ENCODE measurements around the gene DCP1A.
"Not testable (repeated sequence)": the region's sequence is repeated elsewhere in the genome, so short reads cannot be mapped to it uniquely, and the experiment has no call there.

DCP1A gene

DNA sequence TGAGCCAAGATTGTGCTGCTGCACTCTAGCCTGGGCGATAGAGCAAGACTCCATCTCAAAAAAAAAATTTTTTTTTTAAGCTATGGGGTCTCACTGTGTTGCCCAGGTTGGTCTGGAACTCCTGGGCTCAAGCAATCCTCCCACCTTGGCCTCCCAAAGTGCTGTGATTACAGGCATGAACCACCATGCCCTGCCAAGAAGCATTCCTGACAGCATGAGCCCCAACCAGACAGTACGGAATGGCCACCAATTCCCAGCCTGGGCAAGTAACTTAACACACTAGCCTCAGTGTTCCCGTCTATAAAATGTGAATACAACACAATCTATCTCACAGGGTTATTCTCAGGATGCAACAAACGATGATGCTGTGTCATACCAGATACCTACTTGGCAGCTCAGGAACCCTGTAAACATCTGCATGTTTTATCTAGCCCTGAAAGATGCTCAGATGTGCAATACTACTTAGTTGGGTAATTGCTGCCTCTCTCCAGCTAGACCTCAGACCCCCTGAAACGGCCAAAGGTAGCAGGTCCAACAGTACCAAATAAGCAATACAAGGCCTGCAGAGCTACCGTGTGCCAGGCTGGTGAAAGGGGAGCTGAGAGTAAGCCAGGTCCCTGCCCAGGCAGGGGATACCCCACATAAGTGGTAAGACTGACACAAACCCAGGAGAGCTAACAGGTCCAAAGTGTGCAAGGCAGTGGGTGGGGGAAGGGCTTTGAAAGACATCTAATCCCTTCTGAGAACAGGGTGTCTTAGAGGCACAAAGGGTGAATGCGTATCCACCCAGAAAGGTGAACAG lies 93.4 kb downstream of the DCP1A start:
- Histone ChIP-seq H3K56ac (ENCODE audit: low read length) (peak overlapping the region; percentile 98), H3K27me3 (ENCODE audit: insufficient read depth, low read length, poor library complexity) (no peaks in the 10 kb centered on the region), H2AK5ac (ENCODE audit: low read length) (no peak overlapping the region), H3K4me1 (ENCODE audit: control insufficient read depth, low read depth, low read length) (peaks cover 9% of the 10 kb centered on the region), H3K23ac (ENCODE audit: low read length) (no peak overlapping the region), H3K4me3 (ENCODE audit: low read length) (peak overlapping the region; percentile 96), H3K36me3 (ENCODE audit: control insufficient read depth, insufficient read depth, low read length) (no peaks in the 10 kb centered on the region), H3K27ac (ENCODE audit: low read depth, low read length) (no peak overlapping the region), H2BK15ac (replicated peaks; ENCODE audit: low read depth) (no peak overlapping the region), H4K8ac (ENCODE audit: low read depth, low read length) (no peak overlapping the region), H3K9ac (ENCODE audit: low read length) (peak overlapping the region; percentile 97), H3K79me1 (ENCODE audit: low read length) (no peaks in the 10 kb centered on the region), H3K79me2 (ENCODE audit: control insufficient read depth, insufficient read depth, low read length) (peaks cover 68% of the 10 kb centered on the region), H3K4me2 (ENCODE audit: low read length) (peak overlapping the region; percentile 39), H2BK5ac (ENCODE audit: low read length) (no peak overlapping the region), H4K5ac (ENCODE audit: low read length) (no peak overlapping the region), H2BK120ac (ENCODE audit: low read depth, low read length) (no peak overlapping the region), H3K18ac (ENCODE audit: low read length) (no peak overlapping the region), H3K4ac (ENCODE audit: low read depth, low read length) (no peak overlapping the region)
- no peak for DNase-seq
- WGBS (ENCODE audit: extremely low coverage, insufficient coverage, low lambda C conversion rate), result no CpG with 5 or more reads among the region's 7 CpGs

DNA sequence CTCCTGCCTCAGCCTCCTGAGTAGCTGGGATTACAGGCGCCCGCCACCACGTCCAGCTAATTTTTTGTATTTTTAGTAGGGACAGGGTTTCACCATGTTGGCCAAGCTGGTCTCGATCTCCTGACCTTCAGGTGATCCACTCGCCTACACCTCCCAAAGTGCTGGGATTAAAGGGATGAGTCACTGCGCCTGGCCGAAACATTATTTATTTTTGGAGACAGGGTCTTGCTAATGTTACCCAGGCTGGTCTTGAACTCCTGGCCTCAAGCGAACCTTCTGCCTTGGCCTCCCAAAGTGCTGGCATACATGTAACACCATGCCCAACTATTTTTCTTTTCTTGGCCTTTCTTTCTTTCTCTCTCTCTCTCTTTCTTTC lies 94.4 kb downstream of the DCP1A start:
- H3K36me3 ChIP-seq (ENCODE audit: control insufficient read depth, insufficient read depth, low read length); H3K4me1 ChIP-seq (ENCODE audit: control insufficient read depth, low read depth, low read length); H2BK15ac ChIP-seq (replicated peaks; ENCODE audit: low read depth); H3K18ac ChIP-seq (ENCODE audit: low read length); H3K56ac ChIP-seq (ENCODE audit: low read length); DNase-seq; H4K5ac ChIP-seq (ENCODE audit: low read length); H3K4ac ChIP-seq (ENCODE audit: low read depth, low read length); H3K79me1 ChIP-seq (ENCODE audit: low read length); H2AK5ac ChIP-seq (ENCODE audit: low read length); H3K4me3 ChIP-seq (ENCODE audit: low read length); H4K8ac ChIP-seq (ENCODE audit: low read depth, low read length); H3K23ac ChIP-seq (ENCODE audit: low read length); H2BK5ac ChIP-seq (ENCODE audit: low read length); H3K27me3 ChIP-seq (ENCODE audit: insufficient read depth, low read length, poor library complexity); H2BK120ac ChIP-seq (ENCODE audit: low read depth, low read length): not testable (repeated sequence)
- no CpG with 5 or more reads among the region's 8 CpGs for WGBS (ENCODE audit: extremely low coverage, insufficient coverage, low lambda C conversion rate)
- Histone ChIP-seq H3K4me2 (ENCODE audit: low read length) (peak overlapping the region; percentile 33), H3K79me2 (ENCODE audit: control insufficient read depth, insufficient read depth, low read length) (peaks cover 77% of the 10 kb centered on the region), H3K9ac (ENCODE audit: low read length) (peak overlapping the region; percentile 4), H3K27ac (ENCODE audit: low read depth, low read length) (peak overlapping the region; percentile 36)

DNA sequence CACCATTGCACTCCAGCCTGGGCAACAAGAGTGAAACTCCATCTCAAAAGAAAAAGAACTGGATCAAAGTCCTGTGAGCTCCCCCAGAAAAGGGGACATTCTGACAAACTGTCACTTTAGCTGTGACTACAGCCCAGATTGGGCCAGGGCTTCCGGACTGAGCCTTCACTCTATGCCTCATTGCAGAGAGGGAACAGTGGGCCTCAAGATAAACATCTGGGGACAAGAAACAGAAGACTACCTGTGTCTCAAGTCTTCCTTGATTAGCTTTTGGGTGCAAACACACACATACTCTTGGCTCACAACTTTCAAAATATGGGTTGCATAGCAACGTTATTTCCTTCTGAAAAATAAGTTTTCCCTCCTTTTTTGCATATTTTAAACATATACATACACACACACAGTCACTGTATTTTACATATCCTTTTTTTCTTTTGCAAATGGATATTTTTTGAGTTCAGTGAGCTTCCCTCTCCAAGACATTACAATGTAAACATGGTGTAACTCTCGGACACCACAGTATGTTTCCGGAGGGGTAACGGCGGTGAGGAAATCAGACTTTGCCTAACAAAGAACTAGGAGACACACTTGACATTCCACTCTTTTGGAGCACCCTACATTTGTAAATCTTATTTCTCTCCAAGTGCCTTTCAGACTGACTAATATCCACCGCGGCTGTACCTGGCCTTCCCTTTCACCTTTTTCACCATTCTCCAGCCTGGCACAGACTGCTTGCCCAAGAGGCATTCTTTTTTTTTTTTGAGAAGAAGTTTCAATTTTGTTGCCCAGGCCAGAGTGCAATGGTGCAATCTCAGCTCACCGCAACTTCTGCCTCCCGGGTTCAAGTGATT lies 95.0 kb downstream of the DCP1A start:
- Histone ChIP-seq H4K8ac (ENCODE audit: low read depth, low read length) (no peak overlapping the region), H3K79me2 (ENCODE audit: control insufficient read depth, insufficient read depth, low read length) (peaks cover 83% of the 10 kb centered on the region), H3K4ac (ENCODE audit: low read depth, low read length) (no peak overlapping the region), H3K27ac (ENCODE audit: low read depth, low read length) (no peak overlapping the region), H4K5ac (ENCODE audit: low read length) (no peak overlapping the region), H3K9ac (ENCODE audit: low read length) (peak overlapping the region; percentile 29), H3K4me1 (ENCODE audit: control insufficient read depth, low read depth, low read length) (peaks cover 6% of the 10 kb centered on the region), H3K18ac (ENCODE audit: low read length) (no peak overlapping the region), H2BK15ac (replicated peaks; ENCODE audit: low read depth) (no peak overlapping the region), H2BK120ac (ENCODE audit: low read depth, low read length) (no peak overlapping the region), H3K23ac (ENCODE audit: low read length) (no peak overlapping the region), H3K79me1 (ENCODE audit: low read length) (peaks cover 2% of the 10 kb centered on the region), H3K36me3 (ENCODE audit: control insufficient read depth, insufficient read depth, low read length) (no peaks in the 10 kb centered on the region), H2AK5ac (ENCODE audit: low read length) (no peak overlapping the region), H3K56ac (ENCODE audit: low read length) (peak overlapping the region; percentile 44), H3K27me3 (ENCODE audit: insufficient read depth, low read length, poor library complexity) (no peaks in the 10 kb centered on the region), H2BK5ac (ENCODE audit: low read length) (no peak overlapping the region), H3K4me2 (ENCODE audit: low read length) (peak overlapping the region; percentile 34), H3K4me3 (ENCODE audit: low read length) (no peak overlapping the region)
- DNase-seq, result peak; percentile 72
- WGBS (ENCODE audit: extremely low coverage, insufficient coverage, low lambda C conversion rate), result no CpG with 5 or more reads among the region's 10 CpGs

DNA sequence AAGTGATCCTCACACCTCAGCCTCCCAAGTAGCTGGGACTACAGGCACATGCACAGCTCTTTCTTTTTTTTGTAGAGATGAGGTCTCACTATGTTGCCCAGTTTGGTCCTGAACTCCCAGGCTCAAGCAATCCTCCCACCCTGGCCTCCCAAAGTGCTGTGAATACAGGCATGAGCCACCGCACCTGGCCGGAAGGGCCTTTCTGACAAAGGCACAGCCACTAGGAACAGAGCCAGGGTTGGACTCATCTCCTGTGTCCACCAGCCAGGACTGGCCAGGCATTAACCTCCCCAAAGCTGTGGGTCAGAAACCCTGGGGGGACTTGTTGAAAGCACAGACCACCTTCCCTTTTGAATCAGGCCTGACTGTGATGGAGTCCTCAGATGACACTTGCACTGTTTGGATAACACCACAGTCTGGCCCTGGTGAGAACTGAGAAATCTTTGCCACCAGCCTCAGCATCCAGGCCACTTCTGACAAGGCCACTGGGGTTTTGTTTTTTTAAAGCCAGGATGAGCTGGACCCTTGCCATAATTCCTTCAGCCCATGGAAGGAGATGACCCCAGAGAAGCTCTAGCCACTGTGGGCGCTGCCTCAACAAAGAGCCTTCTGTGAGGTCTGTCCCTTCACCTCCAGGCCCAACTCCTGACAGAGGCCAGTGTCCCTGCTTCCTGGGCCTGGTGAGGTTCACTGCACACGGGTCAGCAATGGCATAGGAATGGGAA lies 96.3 kb downstream of the DCP1A start:
- Histone ChIP-seq H3K4me1 (ENCODE audit: control insufficient read depth, low read depth, low read length) (peaks cover 6% of the 10 kb centered on the region), H3K79me2 (ENCODE audit: control insufficient read depth, insufficient read depth, low read length) (peaks cover 94% of the 10 kb centered on the region), H4K8ac (ENCODE audit: low read depth, low read length) (no peak overlapping the region), H3K36me3 (ENCODE audit: control insufficient read depth, insufficient read depth, low read length) (no peaks in the 10 kb centered on the region), H2AK5ac (ENCODE audit: low read length) (no peak overlapping the region), H3K27ac (ENCODE audit: low read depth, low read length) (no peak overlapping the region), H3K23ac (ENCODE audit: low read length) (peak overlapping the region; percentile 52), H3K79me1 (ENCODE audit: low read length) (peaks cover 2% of the 10 kb centered on the region), H2BK5ac (ENCODE audit: low read length) (no peak overlapping the region), H3K4me3 (ENCODE audit: low read length) (no peak overlapping the region), H4K5ac (ENCODE audit: low read length) (no peak overlapping the region), H2BK120ac (ENCODE audit: low read depth, low read length) (no peak overlapping the region), H3K18ac (ENCODE audit: low read length) (no peak overlapping the region), H3K27me3 (ENCODE audit: insufficient read depth, low read length, poor library complexity) (no peaks in the 10 kb centered on the region), H2BK15ac (replicated peaks; ENCODE audit: low read depth) (no peak overlapping the region), H3K9ac (ENCODE audit: low read length) (peak overlapping the region; percentile 49), H3K56ac (ENCODE audit: low read length) (peak overlapping the region; percentile 51), H3K4ac (ENCODE audit: low read depth, low read length) (no peak overlapping the region), H3K4me2 (ENCODE audit: low read length) (no peak overlapping the region)
- DNase-seq, result no peak
- WGBS (ENCODE audit: extremely low coverage, insufficient coverage, low lambda C conversion rate), result no CpG with 5 or more reads among the region's 4 CpGs

DNA sequence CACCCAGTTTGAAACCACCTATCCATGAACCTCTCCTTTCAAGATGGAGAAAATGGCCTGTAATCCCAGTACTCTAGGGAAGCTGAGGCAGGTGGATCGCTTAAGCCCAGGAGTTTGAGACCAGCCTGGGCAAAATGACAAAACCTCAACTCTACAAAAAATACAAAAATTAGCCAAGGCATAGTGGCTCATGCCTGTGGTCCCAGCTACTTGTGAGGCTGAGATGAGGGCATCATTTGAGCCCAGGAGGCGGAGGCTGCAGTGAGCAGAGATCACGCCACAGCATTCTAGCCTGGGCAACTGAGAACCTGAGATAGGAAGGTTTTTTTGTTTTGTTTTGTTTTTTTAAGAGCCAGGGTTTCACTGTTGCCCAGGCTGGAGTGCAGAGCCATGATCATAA lies 96.9 kb downstream of the DCP1A start:
- no peak for DNase-seq

More for the DNA sequence above, 96.9 kb downstream of the DCP1A start:
- Histone ChIP-seq H2BK15ac (replicated peaks; ENCODE audit: low read depth) (no peak overlapping the region), H3K4ac (ENCODE audit: low read depth, low read length) (no peak overlapping the region), H3K4me2 (ENCODE audit: low read length) (no peak overlapping the region), H3K27ac (ENCODE audit: low read depth, low read length) (no peak overlapping the region), H3K18ac (ENCODE audit: low read length) (no peak overlapping the region), H3K4me1 (ENCODE audit: control insufficient read depth, low read depth, low read length) (peaks cover 6% of the 10 kb centered on the region), H3K9ac (ENCODE audit: low read length) (no peak overlapping the region), H3K79me1 (ENCODE audit: low read length) (peaks cover 2% of the 10 kb centered on the region), H4K5ac (ENCODE audit: low read length) (no peak overlapping the region), H3K36me3 (ENCODE audit: control insufficient read depth, insufficient read depth, low read length) (no peaks in the 10 kb centered on the region), H3K79me2 (ENCODE audit: control insufficient read depth, insufficient read depth, low read length) (peaks cover 97% of the 10 kb centered on the region), H3K4me3 (ENCODE audit: low read length) (no peak overlapping the region), H3K27me3 (ENCODE audit: insufficient read depth, low read length, poor library complexity) (no peaks in the 10 kb centered on the region), H3K23ac (ENCODE audit: low read length) (no peak overlapping the region), H3K56ac (ENCODE audit: low read length) (no peak overlapping the region), H2AK5ac (ENCODE audit: low read length) (no peak overlapping the region), H2BK120ac (ENCODE audit: low read depth, low read length) (no peak overlapping the region), H2BK5ac (ENCODE audit: low read length) (no peak overlapping the region), H4K8ac (ENCODE audit: low read depth, low read length) (no peak overlapping the region)
- WGBS (ENCODE audit: extremely low coverage, insufficient coverage, low lambda C conversion rate), result no CpG with 5 or more reads among the region's 3 CpGs

Data from mesendoderm (in vitro differentiated cells).